ENCODE data around the gene GTF2A1L.

Gene GTF2A1L

GRCh38 chr2:48707466-48707865 is 89.8 kb downstream of the GTF2A1L start:
- no peak for DNase-seq (ENCODE audit: low spot score)

GRCh38 chr2:48709096-48710034 is 91.7 kb downstream of the GTF2A1L start:
- DNase-seq (ENCODE audit: low spot score): no peak

GRCh38 chr2:48711343-48711742 is 93.7 kb downstream of the GTF2A1L start:
- DNase-seq (ENCODE audit: low spot score): no peak

- DNase-seq (ENCODE audit: low spot score): no peak
Measured at GRCh38 chr2:48712151-48712550, 94.5 kb downstream of the GTF2A1L start.

- no peak for DNase-seq (ENCODE audit: low spot score)
Measured at GRCh38 chr2:48713647-48714046, 96.0 kb downstream of the GTF2A1L start.

GRCh38 chr2:48714245-48714644 is 96.6 kb downstream of the GTF2A1L start:
- no peak for DNase-seq (ENCODE audit: low spot score)

- no peak for DNase-seq (ENCODE audit: low spot score)
Measured at GRCh38 chr2:48715042-48715899, 97.6 kb downstream of the GTF2A1L start.

GRCh38 chr2:48715956-48716355 is 98.3 kb downstream of the GTF2A1L start:
- DNase-seq (ENCODE audit: low spot score): no peak

GRCh38 chr2:48717846-48718245 is 100.2 kb downstream of the GTF2A1L start:
- no peak for DNase-seq (ENCODE audit: low spot score)

- no peak for DNase-seq (ENCODE audit: low spot score)
Measured at GRCh38 chr2:48719480-48720177, 102.0 kb downstream of the GTF2A1L start.

GRCh38 chr2:48721158-48721557 is 103.5 kb downstream of the GTF2A1L start:
- no peak for DNase-seq (ENCODE audit: low spot score)

- no peak for DNase-seq (ENCODE audit: low spot score)
Measured at GRCh38 chr2:48722391-48722790, 104.7 kb downstream of the GTF2A1L start.

- DNase-seq (ENCODE audit: low spot score): no peak
Measured at GRCh38 chr2:48723129-48723528, 105.5 kb downstream of the GTF2A1L start.

- no peak for DNase-seq (ENCODE audit: low spot score)
Measured at GRCh38 chr2:48724278-48724677, 106.6 kb downstream of the GTF2A1L start.

GRCh38 chr2:48725696-48726494 is 108.2 kb downstream of the GTF2A1L start:
- DNase-seq (ENCODE audit: low spot score): no peak

- no peak for DNase-seq (ENCODE audit: low spot score)
Measured at GRCh38 chr2:48727560-48727959, 109.9 kb downstream of the GTF2A1L start.

- DNase-seq (ENCODE audit: low spot score): no peak
Measured at GRCh38 chr2:48728295-48728694, 110.6 kb downstream of the GTF2A1L start.

- no peak for DNase-seq (ENCODE audit: low spot score)
Measured at GRCh38 chr2:48728840-48729239, 111.2 kb downstream of the GTF2A1L start.

Measured in CD4-positive, alpha-beta T cell treated with Interleukin-2 at 100 ng/mL for 4 hours (primary cell).